Trophoblast cell (in vitro differentiated cells and primary cell): ENCODE measurements around the gene ITM2B.

Source experiments
- DNase-seq, 2 donors: peaks; one replicate each; pipeline ENCODE4 v3.0.0-alpha.2; 2016
- H2AFZ ChIP-seq: 2 replicates; pipeline ENCODE4 v1.6.1; 2013; ENCODE audit warnings: low read length, moderate library complexity, mild to moderate bottlenecking; ENCODE audit not compliant: insufficient read depth, poor library complexity
- H2AK5ac ChIP-seq: 2 replicates; pipeline ENCODE4 v1.6.1; 2013; ENCODE audit warnings: mild to moderate bottlenecking, low read length
- H2BK120ac ChIP-seq: 2 replicates; pipeline ENCODE4 v1.6.1; 2013; ENCODE audit warnings: low read length, mild to moderate bottlenecking, moderate library complexity; ENCODE audit not compliant: insufficient read depth, poor library complexity
- H2BK12ac ChIP-seq: 2 replicates; pipeline ENCODE4 v1.6.1; 2013; ENCODE audit warnings: mild to moderate bottlenecking, low read length, moderate library complexity
- H2BK5ac ChIP-seq: 2 replicates; pipeline ENCODE4 v1.6.1; 2013; ENCODE audit warnings: low read length, low read depth, moderate library complexity, mild to moderate bottlenecking; ENCODE audit not compliant: poor library complexity
- H3K14ac ChIP-seq: 2 replicates; pipeline ENCODE4 v1.6.1; 2013; ENCODE audit warnings: mild to moderate bottlenecking, low read length
- H3K18ac ChIP-seq: 2 replicates; pipeline ENCODE4 v1.6.1; 2013; ENCODE audit warnings: mild to moderate bottlenecking, low read length
- H3K23ac ChIP-seq: 2 replicates; pipeline ENCODE4 v1.6.1; 2013; ENCODE audit warnings: low read length
- H3K27ac ChIP-seq: 2 replicates; pipeline ENCODE4 v1.5.1; 2013; ENCODE audit warnings: low read depth, mild to moderate bottlenecking, inconsistent platforms, low read length, moderate library complexity
- H3K27me3 ChIP-seq: 2 replicates; pipeline ENCODE4 v1.6.1; 2013; ENCODE audit warnings: inconsistent platforms, mild to moderate bottlenecking, low read length, moderate library complexity; ENCODE audit not compliant: insufficient read depth
- H3K36me3 ChIP-seq, 2 experiments: 1 replicate in 1 of 2; 2 replicates in 1 of 2; pipeline ENCODE4 v1.6.1; 2013; ENCODE audit warnings: low read length in 2 of 2, mild to moderate bottlenecking in 2 of 2, moderate library complexity in 1 of 2; ENCODE audit not compliant: insufficient read depth in 2 of 2, control insufficient read depth in 1 of 2
- H3K4ac ChIP-seq: 2 replicates; pipeline ENCODE4 v1.6.1; 2013; ENCODE audit warnings: low read depth, mild to moderate bottlenecking, low read length, moderate library complexity
- H3K4me1 ChIP-seq, 2 experiments: 1 replicate in 1 of 2; 2 replicates in 1 of 2; pipeline ENCODE4 v1.6.1; 2013; ENCODE audit warnings: low read length in 2 of 2, mild to moderate bottlenecking in 2 of 2, moderate library complexity in 1 of 2; ENCODE audit not compliant: insufficient read depth in 2 of 2, control insufficient read depth in 1 of 2
- H3K4me2 ChIP-seq: 2 replicates; pipeline ENCODE4 v1.6.1; 2013; ENCODE audit warnings: inconsistent platforms, mild to moderate bottlenecking, low read length, moderate library complexity
- H3K4me3 ChIP-seq: 2 replicates; pipeline ENCODE4 v1.5.1; 2013; ENCODE audit warnings: mild to moderate bottlenecking, low read depth, low read length, inconsistent platforms
- H3K79me1 ChIP-seq: one replicate; pipeline ENCODE4 v1.6.1; 2013; ENCODE audit warnings: low read length
- H3K79me2 ChIP-seq: 2 replicates; pipeline ENCODE4 v1.6.1; 2013; ENCODE audit warnings: low read length, mild to moderate bottlenecking; ENCODE audit not compliant: control insufficient read depth, insufficient read depth, poor library complexity
- H3K9ac ChIP-seq: 2 replicates; pipeline ENCODE4 v1.6.1; 2013; ENCODE audit warnings: mild to moderate bottlenecking, low read length
- H3K9me3 ChIP-seq: 2 replicates; pipeline ENCODE4 v1.6.1; 2013; ENCODE audit warnings: low read depth, mild to moderate bottlenecking, control low read depth, inconsistent platforms, low read length; ENCODE audit not compliant: insufficient read depth
- H4K12ac ChIP-seq: 2 replicates; pipeline ENCODE4 v1.6.1; 2013; ENCODE audit warnings: low read depth, mild to moderate bottlenecking, low read length, moderate library complexity
- H4K8ac ChIP-seq: 2 replicates; pipeline ENCODE4 v1.6.1; 2013; ENCODE audit warnings: low read depth, mild to moderate bottlenecking, low read length, moderate library complexity
- H4K91ac ChIP-seq: one replicate; pipeline ENCODE4 v1.6.1; 2013; ENCODE audit warnings: low read depth, mild to moderate bottlenecking, low read length, moderate library complexity
- WGBS: extraction: QIAGEN DNeasy Blood & Tissue Kit; methylation state at CpG from one replicate; pipeline ENCODE4 v1.1.7; 2013; ENCODE audit warnings: missing lambda C conversion rate; ENCODE audit not compliant: insufficient read length, insufficient coverage; ENCODE audit errors: extremely low coverage; 5-methylcytosine and 5-hydroxymethylcytosine counted together

Gene ITM2B

GRCh38 chr13:48224701-48225100 is 8.3 kb upstream of the ITM2B start:
- no peaks in the 10 kb centered on the region for H3K79me2 ChIP-seq
- H3K27me3 ChIP-seq, result no peaks in the 10 kb centered on the region
- H3K4ac ChIP-seq, result no peak overlapping the region
- H3K27ac ChIP-seq, result no peak overlapping the region
- no peak overlapping the region for H3K9ac ChIP-seq
- no peaks in the 10 kb centered on the region for H3K4me1 ChIP-seq
- no peak overlapping the region for H2BK5ac ChIP-seq
- no peak overlapping the region for H2BK12ac ChIP-seq
- H2BK120ac ChIP-seq, result no peak overlapping the region
- no peak overlapping the region for H4K8ac ChIP-seq
- no peak overlapping the region for H4K91ac ChIP-seq
- no peak overlapping the region for H3K4me3 ChIP-seq
- no peak overlapping the region for H3K18ac ChIP-seq
- H2AFZ ChIP-seq, result no peak overlapping the region
- WGBS, result no CpG with 5 or more reads among the region's 3 CpGs
- no peaks in the 10 kb centered on the region for H3K36me3 ChIP-seq
- no peaks in the 10 kb centered on the region for H3K79me1 ChIP-seq
- no peak overlapping the region for H3K23ac ChIP-seq
- H3K9me3 ChIP-seq, result no peaks in the 10 kb centered on the region
- no peak overlapping the region for H2AK5ac ChIP-seq
- H4K12ac ChIP-seq, result no peak overlapping the region
- no peak overlapping the region for H3K14ac ChIP-seq
- DNase-seq, result no peak
- H3K4me2 ChIP-seq, result no peak overlapping the region

- H2BK120ac ChIP-seq, result no peak overlapping the region
- peaks cover 12% of the 10 kb centered on the region for H3K79me2 ChIP-seq
- no peaks in the 10 kb centered on the region for H3K4me1 ChIP-seq
- no peak overlapping the region for H2BK5ac ChIP-seq
- H4K12ac ChIP-seq, result no peak overlapping the region
- H3K4me2 ChIP-seq, result no peak overlapping the region
- no peak overlapping the region for H3K4me3 ChIP-seq
- no peaks in the 10 kb centered on the region for H3K36me3 ChIP-seq
- H3K27ac ChIP-seq, result no peak overlapping the region
- H3K79me1 ChIP-seq, result peaks cover 14% of the 10 kb centered on the region
- H3K18ac ChIP-seq, result no peak overlapping the region
- no peak overlapping the region for H4K91ac ChIP-seq
- peaks cover 2% of the 10 kb centered on the region for H3K9me3 ChIP-seq
- no peak overlapping the region for H2AK5ac ChIP-seq
- WGBS, result no CpG with 5 or more reads among the region's 2 CpGs
- no peak overlapping the region for H2AFZ ChIP-seq
- H3K14ac ChIP-seq, result no peak overlapping the region
- no peak for DNase-seq
- H2BK12ac ChIP-seq, result no peak overlapping the region
- no peak overlapping the region for H3K23ac ChIP-seq
- H3K27me3 ChIP-seq, result no peaks in the 10 kb centered on the region
- no peak overlapping the region for H3K9ac ChIP-seq
- H3K4ac ChIP-seq, result no peak overlapping the region
- H4K8ac ChIP-seq, result no peak overlapping the region
These were observed 2.5 kb upstream of the ITM2B start for GRCh38 chr13:48230541-48230940.

DNA sequence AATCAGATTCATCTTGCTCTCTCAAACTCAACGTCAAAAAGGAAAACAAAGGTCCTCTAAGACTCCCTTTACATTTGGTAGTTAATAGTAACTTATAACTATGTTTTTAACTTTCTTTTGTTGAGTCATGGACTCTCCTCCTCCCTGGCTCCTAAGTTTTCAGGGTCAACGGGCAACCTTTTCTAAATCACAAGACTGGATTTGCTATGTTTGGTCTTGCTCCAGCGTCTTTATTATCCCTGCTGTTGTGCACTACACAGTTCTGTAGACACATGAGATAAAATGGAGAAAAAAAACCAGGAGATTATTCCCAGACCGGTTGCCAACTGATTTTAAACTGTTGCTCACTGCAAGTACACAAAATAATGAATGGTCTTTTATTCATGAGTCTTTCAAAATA is 1.9 kb upstream of the ITM2B start:
- Histone ChIP-seq H4K12ac (no peak overlapping the region), H2BK5ac (no peak overlapping the region), H3K27ac (no peak overlapping the region), H2AK5ac (no peak overlapping the region), H3K27me3 (no peaks in the 10 kb centered on the region), H3K36me3 (no peaks in the 10 kb centered on the region), H3K4ac (no peak overlapping the region), H3K9ac (no peak overlapping the region), H3K79me2 (peaks cover 12% of the 10 kb centered on the region), H3K23ac (no peak overlapping the region), H4K8ac (no peak overlapping the region), H3K79me1 (peaks cover 14% of the 10 kb centered on the region), H2AFZ (no peak overlapping the region), H3K18ac (no peak overlapping the region), H2BK120ac (no peak overlapping the region), H3K4me1 (no peaks in the 10 kb centered on the region), H3K4me3 (no peak overlapping the region), H2BK12ac (no peak overlapping the region), H4K91ac (no peak overlapping the region), H3K4me2 (no peak overlapping the region), H3K14ac (no peak overlapping the region), H3K9me3 (peaks cover 2% of the 10 kb centered on the region)
- no CpG with 5 or more reads among the region's 4 CpGs for WGBS
- no peak for DNase-seq

DNA sequence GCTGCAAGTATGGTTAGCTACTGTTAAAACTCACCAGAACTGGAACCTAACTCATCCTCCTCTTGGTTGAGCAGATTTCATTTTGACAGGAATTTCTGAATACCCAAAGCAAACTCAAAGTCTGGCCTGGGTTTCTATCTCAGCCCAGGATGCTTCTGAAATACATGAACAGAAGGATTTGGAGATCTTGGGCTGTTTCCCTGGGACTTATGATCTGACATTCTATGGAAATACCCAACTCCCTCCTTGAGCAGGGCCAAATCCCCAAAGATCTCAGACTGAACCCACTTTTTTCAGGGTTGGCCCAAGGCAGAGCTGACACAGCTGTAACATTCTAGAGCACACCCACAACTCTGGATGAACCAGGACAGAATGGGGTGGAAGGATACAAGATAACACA is 1.1 kb upstream of the ITM2B start:
- H3K79me2 ChIP-seq, result peaks cover 12% of the 10 kb centered on the region
- no peak overlapping the region for H3K9ac ChIP-seq
- no peak for DNase-seq
- H4K12ac ChIP-seq, result no peak overlapping the region
- H3K4ac ChIP-seq, result no peak overlapping the region
- no peaks in the 10 kb centered on the region for H3K4me1 ChIP-seq
- H3K4me3 ChIP-seq, result no peak overlapping the region
- no peak overlapping the region for H4K91ac ChIP-seq
- no peaks in the 10 kb centered on the region for H3K36me3 ChIP-seq
- H3K79me1 ChIP-seq, result peaks cover 14% of the 10 kb centered on the region
- no peak overlapping the region for H2AK5ac ChIP-seq
- no peak overlapping the region for H4K8ac ChIP-seq
- peaks cover 2% of the 10 kb centered on the region for H3K9me3 ChIP-seq
- no peak overlapping the region for H2AFZ ChIP-seq
- no peak overlapping the region for H3K4me2 ChIP-seq
- no peak overlapping the region for H2BK5ac ChIP-seq
- no peak overlapping the region for H3K27ac ChIP-seq
- H3K18ac ChIP-seq, result no peak overlapping the region
- H2BK120ac ChIP-seq, result no peak overlapping the region
- H3K27me3 ChIP-seq, result no peaks in the 10 kb centered on the region
- no peak overlapping the region for H3K23ac ChIP-seq
- no peak overlapping the region for H3K14ac ChIP-seq
- H2BK12ac ChIP-seq, result no peak overlapping the region
